ENCODE data around the gene COL9A2.
"Not testable (repeated sequence)": the region's sequence is repeated elsewhere in the genome, so short reads cannot be mapped to it uniquely, and the experiment has no call there.

Gene COL9A2

GRCh38 chr1:40316595-40317393 is at the start of gene COL9A2:
Gene COL9A2 (minus strand): TSS chr1:40317286. CDS start chr1:40317197, 89 bp downstream.
- DNase-seq (ENCODE audit: low read depth in 2 of 2), result no peak

GRCh38 chr1:40363721-40364120 is 46.6 kb upstream of the COL9A2 start:
- DNase-seq (ENCODE audit: low read depth in 2 of 2), result no peak

- no peak for DNase-seq (ENCODE audit: low read depth in 2 of 2)
These were observed 45.6 kb upstream of the COL9A2 start for GRCh38 chr1:40362699-40363098.

DNA sequence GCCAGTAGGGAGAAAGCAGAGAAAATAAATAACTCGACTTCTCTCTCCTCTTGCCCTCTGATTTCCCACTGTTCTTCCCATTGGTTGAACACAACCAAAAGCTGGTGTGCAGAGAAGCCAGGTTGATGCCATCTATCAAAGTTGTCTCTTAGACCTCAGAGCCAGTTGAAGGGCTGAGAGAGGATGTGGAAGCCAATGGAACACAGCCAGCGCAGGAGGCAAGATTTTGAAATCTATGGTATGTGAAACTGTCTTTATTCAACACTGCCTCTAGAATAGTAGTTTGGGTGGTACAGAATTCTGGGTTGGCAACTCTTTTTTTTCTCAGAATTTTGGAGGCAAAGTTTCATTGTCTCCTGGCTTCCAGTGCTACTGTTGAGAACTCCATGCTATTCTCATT is 45.1 kb upstream of the COL9A2 start:
- DNase-seq (ENCODE audit: low read depth in 2 of 2), result no peak

DNA sequence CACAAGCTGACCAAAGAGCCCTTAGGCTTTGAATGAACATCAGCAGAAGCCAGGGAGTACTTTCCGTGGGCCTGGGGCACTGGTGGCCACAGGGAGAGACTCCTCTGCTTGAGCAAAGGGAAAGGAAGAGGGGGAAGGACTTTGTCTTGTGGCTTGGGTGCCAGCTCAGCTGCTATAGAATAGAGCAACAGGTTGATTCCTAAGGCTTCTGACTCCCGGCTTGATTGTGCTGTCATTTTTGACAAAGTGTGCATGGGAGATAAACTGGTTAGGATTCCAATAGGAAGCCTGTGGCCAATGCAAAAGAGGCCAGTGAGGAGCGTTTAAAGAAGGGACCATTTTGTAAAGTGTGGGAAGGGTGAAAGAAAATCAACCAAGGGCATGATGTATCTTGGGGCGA is 44.6 kb upstream of the COL9A2 start:
- no peak for DNase-seq (ENCODE audit: low read depth in 2 of 2)

GRCh38 chr1:40361201-40361600 is 44.1 kb upstream of the COL9A2 start:
- DNase-seq (ENCODE audit: low read depth in 2 of 2), result no peak

- DNase-seq (ENCODE audit: low read depth in 2 of 2), result no peak
These were observed 43.5 kb upstream of the COL9A2 start for GRCh38 chr1:40360631-40361030.

- no peak for DNase-seq (ENCODE audit: low read depth in 2 of 2)
These were observed 40.5 kb upstream of the COL9A2 start for GRCh38 chr1:40357625-40358024.

GRCh38 chr1:40353082-40353481 is 36.0 kb upstream of the COL9A2 start:
- no peak for DNase-seq (ENCODE audit: low read depth in 2 of 2)

DNA sequence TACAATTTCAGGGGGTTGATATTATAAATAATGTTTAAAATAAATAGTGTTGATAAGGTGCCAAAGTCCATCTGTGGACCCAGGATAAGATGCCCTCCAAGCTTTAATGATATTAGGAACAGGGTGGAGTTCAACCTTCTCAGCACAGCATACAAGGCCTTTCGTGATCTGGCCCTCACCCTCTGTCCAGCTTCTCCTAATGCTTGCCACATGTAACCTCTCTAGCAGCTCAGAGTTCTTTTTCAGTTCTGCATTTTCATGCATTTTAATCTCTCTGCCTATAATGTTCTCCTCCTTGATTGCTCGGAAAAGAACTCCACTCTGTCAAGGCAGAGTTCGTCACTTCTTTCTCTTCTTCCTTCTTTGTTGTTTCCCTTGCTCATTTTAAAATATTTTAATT is 35.0 kb upstream of the COL9A2 start:
- DNase-seq (ENCODE audit: low read depth in 2 of 2), result no peak

GRCh38 chr1:40351124-40351523 is 34.0 kb upstream of the COL9A2 start:
- DNase-seq (ENCODE audit: low read depth in 2 of 2), result no peak

- no peak for DNase-seq (ENCODE audit: low read depth in 2 of 2)
These were observed 33.3 kb upstream of the COL9A2 start for GRCh38 chr1:40350391-40350790.

DNA sequence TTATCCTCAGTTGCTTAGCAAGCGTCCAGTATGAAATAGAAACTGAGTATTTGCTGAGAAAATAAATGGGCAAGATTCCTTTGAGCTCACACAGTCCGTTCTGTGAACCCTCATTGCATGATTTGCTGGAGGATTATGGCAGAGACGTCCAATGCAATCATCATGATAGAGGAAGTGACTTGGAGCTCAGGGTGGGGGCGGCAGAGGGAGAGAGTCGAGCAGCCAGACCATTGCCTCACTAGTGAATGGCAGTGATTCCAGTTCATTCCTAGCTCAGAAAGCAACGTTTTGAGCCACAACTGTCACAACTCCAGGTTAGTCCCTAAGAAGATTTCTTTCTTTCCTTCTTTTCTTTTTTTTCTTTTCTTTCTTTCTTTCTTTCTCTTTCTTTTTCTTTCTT is 27.5 kb upstream of the COL9A2 start:
- DNase-seq (ENCODE audit: low read depth in 2 of 2), result no peak

GRCh38 chr1:40342381-40342717 is 25.3 kb upstream of the COL9A2 start:
- DNase-seq (ENCODE audit: low read depth in 2 of 2), result not testable (repeated sequence)

DNA sequence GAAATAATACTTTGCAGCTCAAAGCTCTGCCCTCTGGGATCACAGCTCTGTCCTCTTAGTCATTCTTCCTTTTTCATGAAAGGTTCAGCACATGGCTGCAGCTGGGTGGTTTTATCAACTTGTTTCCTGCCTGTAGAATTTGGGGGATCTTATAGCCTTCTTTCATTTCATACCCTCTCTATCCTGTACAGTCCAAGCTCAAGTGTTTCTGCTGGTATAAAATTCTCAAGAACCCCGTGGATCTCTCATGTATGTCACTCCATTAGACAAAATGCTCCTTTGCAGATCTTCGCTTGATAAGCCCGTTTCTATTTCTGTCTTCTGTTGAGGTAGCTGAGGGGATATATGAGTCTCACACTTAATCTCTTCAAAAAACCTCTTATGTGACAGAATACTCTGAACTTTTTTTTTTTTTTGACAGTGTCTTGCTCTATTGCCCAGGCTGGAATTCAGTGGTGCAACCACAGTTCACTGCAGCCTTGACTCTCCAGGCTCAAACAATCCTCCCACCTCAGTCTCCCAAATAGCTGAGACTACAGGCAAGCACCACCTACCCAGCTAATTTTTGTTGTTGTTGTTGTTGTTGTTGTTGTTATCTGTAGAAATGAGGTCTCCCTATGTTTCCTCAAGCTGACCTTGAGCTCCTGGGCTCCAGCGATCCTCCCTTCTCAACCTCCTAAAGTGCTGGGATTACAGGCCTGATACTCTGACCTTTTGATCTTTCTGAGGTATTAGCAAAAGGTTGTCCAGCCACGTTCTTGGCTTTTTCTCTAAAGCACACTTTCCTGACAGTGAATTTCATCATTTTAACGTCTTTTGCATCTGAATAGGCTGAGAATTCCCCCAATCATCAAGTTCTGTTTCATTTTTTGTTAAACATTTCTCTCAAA is 24.6 kb upstream of the COL9A2 start:
- DNase-seq (ENCODE audit: low read depth in 2 of 2), result no peak

DNA sequence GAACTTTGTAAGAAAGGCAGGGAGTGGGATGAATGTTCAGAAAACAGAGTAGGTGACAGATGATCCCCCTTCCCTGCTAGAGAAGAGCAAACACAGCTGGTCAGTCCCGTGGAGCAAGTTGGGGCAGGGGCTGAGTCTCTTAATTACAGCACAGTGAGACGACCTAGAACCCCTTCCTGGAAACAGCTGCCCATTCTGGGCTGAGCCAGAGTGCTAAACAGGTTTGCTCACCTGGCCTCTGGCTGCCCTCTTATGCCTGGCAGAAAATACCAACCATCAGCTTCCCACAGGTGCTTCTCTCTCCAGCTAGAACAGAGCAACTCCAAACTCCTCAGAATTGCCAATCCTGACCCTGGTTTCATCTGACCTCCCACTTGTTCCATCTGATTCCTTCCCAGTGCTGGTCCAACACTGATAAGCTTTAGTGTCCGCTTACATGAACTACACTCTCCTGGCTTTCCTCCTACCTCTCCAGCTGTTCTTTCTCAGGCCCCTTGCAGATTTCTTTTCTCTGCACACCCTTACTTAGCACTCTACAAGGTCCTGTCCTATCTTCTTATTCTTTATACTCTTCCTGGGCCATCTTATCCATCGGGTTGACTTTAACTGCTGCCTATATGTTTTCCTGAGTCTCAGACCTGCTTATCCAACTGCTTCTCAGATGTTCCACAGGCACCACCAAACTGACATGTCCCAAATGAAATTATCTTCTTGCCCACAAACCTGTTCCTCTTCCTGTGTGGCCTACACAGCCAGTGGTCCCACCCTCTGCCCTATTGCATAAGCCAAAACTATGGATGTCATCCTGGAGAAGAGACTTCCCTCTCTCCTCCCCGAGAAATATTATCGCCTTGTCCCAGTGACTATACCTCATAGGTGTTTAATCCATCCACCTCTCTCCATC is 22.6 kb upstream of the COL9A2 start:
- no peak for DNase-seq (ENCODE audit: low read depth in 2 of 2)

- DNase-seq (ENCODE audit: low read depth in 2 of 2), result peak; percentile 77 to 87
These were observed 21.8 kb upstream of the COL9A2 start for GRCh38 chr1:40338745-40339419.

GRCh38 chr1:40337443-40337842 is 20.4 kb upstream of the COL9A2 start:
- no peak for DNase-seq (ENCODE audit: low read depth in 2 of 2)

GRCh38 chr1:40332695-40333094 is 15.6 kb upstream of the COL9A2 start:
- DNase-seq (ENCODE audit: low read depth in 2 of 2), result no peak

- DNase-seq (ENCODE audit: low read depth in 2 of 2), result not testable (repeated sequence)
These were observed 14.3 kb upstream of the COL9A2 start for GRCh38 chr1:40331403-40331802.

DNA sequence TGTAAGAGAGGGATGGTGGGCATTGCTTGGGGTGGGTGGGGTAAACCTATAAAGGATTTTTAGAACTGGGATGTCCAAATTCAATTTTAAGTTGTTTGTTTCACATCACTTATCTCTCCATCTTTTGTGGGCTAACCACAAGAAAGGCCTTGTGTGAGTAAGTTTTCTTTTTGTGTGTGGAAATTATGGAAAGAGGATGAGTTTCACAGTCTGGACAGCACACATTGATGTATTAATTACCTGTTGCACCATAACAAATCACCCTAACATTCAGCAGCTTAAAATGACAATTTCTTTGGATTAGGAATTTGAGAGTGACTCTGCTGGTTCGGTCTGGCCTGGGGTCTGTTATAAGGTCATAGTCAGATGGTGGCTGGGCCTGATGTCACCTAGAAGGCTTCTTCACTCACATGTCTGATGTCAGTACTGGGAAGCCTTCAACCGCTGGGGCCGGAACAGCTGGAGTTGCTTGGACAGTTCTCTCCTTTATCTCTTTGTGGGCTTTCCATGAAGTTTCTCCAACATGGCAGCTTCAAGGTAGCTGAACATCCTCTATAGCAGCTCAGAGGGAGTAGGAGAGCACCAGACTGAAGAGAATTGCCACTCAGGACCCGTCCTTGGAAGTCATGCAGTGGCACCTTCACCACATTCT is 2.0 kb upstream of the COL9A2 start:
- no peak for DNase-seq (ENCODE audit: low read depth in 2 of 2)

Measured in stimulated activated CD4-positive, alpha-beta T cell treated with anti-CD3 and anti-CD28 coated beads, Interleukin-12 subunit alpha, Interleukin-12 subunit beta, amount 100 ng/mL, for 24 hours (primary cell).